NOMO-1 (cell line): ENCODE measurements around the gene PVALEF.
"Not testable (repeated sequence)": the region's sequence is repeated elsewhere in the genome, so short reads cannot be mapped to it uniquely, and the experiment has no call there.

Source experiments
- DNase-seq, 2 experiments: peaks; one replicate each; lab custom pipeline; 2025; ENCODE audit not compliant: unreplicated experiment in 2 of 2; lab: John Stamatoyannopoulos, UW

The PVALEF gene

DNA sequence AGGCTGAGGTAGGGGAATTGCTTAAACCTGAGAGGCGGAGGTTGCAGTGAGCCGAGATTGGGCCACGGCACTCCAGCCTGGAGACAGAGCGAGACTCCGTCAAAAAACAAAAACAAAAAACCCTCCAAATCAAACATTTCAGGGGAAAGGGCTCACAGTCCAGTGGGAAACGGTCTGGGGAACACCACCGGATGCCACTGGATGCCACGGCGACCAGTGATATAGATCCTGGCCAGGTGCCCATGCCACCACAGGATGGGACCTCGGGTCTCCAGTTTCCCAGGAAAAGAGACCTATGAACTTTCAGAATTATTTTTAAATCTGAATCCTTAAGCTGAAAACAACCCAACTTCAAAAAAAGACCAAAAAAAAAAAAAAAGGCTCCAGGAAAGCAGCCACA, 45.2 kb downstream of the PVALEF start:
- DNase-seq, result no peak

DNA sequence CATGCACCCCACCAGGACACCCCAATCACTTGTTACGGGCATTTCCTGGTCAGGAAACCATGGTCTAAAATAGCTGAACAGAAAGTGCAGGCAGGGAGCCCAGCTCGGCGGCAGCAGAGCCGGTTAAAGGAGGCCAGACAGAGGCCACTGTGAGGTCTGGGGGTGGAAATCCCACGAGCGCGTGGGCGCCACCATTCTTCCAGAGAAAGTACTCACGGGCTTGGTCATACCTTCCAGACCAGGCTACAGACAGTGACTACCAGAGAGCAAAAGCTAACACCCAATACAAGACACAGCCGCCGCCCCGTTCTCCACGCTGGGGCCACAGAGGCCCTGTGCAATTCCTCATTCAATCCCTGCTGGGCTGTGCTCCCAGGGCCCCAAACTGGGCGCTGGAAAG, 45.6 kb downstream of the PVALEF start:
- DNase-seq, result no peak

DNA sequence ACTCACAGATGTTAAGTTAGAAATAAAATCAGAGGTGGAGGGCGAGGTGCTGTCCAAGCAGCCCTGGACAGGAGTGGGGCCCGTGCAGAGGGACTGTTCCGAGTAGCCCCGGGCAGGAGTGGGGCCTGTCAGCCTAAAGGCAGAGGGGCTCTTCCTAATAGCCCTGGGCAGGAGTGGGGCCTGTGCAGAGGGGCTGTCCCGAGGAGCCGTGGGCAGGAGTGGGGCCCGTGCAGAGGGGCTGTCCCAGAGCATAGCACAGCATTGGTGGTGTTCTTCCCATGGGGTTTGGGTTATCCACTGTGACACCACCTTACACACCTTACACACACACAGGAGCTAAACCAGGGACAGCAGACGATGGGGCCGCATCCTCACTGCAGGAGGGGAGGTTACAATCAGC, 47.1 kb downstream of the PVALEF start:
- no peak for DNase-seq

DNA sequence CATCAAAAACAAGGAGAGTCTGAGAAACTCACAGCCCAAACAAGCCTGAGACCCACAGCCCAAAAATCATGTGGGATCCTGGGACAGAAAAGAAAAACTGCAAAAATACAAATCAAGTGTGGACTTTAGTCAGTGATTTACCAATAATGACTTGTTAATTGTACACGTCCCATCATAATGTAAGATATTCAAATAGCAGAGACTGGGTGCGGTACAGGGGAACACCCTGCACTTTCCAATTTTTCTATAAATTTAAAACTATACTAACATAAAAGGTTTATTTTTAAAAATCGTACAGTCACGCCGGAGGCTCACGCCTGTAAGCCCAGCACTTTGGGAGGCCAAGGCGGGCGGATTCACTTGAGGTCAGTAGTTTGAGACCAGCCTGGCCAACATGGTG, 48.7 kb downstream of the PVALEF start:
- DNase-seq, result no peak

DNA sequence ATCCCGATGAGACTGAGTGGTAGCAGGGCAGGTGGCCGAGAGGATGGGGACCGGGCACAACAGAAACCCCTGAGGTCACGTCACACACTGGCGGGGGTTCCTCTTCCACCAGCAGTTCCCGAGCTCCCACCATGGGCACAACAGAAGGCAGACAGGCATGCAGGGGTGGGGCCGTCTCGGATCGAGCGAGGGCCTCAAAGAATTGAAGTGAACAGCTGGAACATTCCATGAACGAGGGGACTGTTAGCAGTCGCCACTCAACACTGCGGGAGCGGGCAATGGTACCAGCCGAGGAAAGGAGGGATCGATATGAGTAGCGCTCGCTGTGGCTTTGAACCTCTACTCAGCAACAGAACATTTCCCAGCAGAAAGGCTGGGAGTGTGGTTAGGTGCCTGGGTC, 52.2 kb downstream of the PVALEF start:
- DNase-seq, result no peak

DNA sequence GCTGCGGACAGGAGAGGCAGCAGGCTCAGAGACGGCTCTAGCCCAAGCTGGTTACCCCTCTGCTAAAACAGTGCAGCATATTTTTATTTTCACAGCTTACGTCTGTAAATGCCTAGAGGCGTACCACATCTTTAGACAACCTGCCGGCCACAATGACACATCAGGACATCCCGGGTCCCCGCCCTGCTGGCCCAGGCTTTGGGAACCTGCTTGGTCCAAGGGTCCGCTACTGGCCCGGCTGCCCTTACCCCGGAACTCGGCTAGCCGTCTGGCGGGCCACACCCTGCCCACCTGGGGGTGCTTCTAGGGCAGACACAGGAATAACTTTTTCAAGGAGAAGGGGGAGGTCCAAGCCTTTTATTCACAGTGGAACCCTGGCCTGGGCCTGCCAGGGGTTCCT, 53.2 kb downstream of the PVALEF start:
- DNase-seq, result no peak

DNA sequence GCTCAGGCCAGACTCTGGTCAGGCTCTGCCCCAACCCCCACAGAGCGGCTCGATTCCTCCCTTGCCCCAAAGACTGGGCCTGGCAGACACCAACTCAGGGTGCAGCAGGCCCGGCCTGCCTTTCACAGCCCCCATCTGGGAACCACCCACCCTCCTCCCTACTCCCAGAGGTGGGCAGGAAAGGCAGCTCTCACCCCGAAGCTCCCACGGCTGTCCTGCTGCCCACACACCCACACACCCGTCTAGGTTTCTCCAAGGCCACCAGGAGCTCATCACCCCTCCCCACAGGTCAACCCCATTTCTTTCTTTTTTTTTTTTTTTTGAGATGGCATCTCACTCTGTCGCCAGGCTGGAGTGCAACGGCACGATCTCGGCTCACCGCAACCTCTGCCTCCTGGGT, 53.7 kb downstream of the PVALEF start:
- DNase-seq, result no peak

DNA sequence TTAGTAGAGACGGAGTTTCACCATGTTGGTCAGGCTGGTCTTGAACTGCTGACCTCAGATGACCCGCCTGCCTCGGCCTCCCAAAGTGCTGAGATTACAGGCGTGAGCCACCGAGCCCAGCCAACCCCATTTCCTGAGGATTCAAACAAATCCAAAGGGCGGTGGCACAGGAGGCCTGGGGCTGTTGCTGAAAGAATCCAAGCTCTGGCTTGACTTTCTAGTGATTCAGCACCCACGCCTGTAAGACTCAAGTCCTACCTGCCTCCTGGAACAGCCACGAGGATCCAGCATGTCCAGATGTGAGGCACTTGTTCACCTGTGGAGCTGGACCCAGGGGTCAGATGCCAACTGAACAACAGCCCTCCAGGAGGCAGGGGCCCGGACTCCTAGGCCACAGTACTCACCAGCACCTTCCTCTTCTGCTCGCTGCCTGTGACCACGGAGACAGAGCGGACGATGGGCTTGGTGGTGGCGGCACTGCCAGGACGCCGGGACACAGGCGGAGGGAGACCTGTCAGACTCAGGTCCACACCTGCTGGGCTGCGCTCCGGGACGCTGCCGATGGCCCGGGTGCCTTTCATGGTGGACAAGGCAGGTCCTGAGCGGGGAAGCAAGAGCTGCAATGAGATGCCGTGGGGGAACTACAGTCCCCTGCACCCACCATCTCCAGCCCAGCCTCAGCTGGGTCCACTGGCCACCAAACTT, 54.3 kb downstream of the PVALEF start:
- no peak for DNase-seq

DNA sequence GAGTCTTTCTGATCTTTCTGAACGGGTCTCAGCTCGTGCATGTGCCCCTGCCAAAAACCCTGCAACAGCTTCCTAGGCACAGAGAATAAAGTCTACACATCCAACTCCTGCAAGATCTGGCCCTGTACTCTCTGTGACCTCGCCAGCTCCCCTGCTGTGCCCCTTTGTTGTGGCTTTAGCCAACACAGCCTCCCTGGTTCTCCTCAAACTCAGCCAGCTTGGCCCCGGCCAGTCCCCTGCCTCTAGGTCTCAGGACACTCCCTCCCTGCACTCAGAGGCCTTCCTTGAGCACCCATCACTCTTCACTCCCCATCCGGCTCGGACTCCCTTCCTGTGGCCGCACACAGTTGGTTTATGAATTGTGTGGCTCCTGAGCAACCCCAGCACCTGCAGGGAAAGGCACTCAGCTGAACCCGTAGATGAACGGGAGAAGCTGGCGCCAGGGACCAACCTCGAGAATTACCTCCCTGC, 56.1 kb downstream of the PVALEF start:
- DNase-seq, result no peak

DNA sequence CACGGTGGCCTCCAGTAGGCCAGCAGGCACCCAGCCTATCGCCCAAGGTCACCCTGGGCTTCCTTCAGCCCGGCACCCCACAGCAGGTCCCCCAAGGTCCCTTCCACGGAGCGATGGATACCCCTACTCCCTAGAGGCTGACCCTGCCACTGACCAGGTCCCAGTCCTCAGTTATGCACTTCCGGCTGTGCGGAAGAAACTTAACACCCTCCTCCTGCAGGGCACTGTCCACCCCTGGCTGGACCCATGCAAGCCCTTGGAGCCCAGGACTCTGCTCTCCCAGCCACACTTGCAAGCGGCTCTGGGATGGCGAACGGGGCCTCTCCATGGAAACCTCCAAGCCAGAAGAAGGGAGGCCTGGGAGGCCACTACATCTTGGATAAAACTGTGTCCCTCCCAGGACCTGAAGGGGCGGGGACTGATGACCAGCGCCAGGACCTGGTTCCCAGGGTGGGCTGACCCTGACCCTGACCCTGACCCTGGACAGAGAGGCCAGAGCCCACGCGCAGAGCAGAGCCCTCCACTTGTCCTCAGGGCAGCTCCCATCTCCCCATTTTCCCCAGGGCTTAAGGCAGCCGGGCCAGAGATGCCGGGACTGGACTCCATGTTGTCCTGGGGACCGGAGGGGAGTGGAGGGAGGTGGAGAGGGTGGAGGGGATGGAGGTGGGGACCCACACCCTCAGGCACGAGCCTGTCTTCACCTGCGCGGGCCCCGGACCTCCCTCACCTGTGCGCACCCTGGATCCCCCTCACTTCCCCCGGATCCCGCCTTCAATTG, 56.7 kb downstream of the PVALEF start:
- DNase-seq, result no peak

DNA sequence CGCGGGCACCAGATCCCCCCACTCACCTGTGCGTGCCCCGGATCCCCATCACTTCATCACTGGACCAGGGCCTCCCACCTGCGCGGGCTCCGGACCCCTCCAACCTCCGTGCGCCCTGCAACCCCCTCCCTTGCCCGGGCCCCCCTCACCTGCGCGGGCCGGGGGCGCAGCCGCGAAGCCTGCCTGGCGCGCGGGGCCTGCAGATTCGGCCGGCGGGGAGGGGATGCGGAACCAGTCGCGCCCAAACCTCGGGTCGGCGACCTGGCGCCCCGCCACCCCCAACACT, 57.3 kb downstream of the PVALEF start:
- DNase-seq, result no peak

DNA sequence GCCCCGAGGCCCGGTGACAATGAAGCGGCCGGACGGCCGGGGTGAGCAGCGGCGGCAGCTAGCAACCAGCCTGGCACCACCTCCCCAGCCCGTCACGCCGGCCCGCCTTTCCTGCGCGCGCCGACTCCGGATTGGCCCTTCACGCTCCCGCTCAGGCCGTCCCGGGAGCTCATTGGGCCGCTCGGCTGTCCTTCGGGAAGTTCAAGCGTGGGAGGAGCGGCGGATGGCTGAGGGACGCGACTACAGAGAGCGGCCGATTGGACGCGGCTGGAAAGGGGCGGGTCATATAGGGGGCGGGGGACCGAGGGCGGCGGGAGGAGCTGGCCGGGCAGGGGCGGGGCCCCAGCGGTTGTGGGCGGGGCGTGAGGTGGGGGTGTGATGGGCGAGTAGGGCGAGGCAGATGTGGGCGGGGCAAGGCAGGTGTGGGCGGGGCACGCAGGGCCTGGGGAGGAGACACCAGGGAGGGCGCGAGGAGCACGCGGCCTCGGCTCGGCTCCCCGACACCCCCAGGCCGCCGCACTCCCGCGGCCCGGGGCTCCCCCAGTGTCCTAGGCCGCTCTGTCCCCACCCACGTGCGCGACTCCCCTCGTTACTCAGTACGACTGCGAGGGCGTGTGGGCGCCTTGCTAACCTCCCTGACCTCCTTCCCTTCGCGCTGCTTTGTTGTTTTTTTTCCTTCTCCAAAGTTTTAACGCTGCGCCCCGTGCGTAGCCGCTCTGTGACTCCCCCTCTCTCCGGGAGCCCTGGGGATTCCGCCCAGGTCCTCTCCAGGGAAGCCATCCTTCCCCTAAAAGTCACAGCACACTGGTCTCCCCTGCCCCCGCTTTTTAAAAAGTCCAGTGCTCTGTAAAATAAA, 57.8 kb downstream of the PVALEF start, which contains the start of gene CEP131:
Gene CEP131, minus strand, starts transcription at position 60 of the 856 bp plus-strand sequence. CDS start 2,909 bp downstream, outside the sequence.
- DNase-seq, result peak; percentile 99

DNA sequence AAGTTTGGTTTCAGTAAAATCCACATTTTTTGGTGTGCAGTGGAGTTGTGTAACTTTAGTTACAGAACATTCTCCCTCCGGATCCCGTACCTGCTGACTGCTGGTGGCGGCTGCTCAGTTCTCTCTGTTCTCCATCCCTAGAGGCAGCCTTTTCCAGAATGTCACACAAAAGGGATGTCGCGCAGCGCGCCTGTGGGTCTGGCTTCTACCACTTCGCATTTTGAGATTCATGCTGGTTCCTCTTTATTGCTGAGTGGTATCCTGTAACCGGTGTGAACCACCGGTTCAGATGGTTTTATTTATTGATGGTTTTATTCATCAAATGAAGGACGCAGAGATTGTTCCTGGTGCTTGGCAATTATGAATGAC, 58.4 kb downstream of the PVALEF start:
- peak; percentile 43 to 85 for DNase-seq

DNA sequence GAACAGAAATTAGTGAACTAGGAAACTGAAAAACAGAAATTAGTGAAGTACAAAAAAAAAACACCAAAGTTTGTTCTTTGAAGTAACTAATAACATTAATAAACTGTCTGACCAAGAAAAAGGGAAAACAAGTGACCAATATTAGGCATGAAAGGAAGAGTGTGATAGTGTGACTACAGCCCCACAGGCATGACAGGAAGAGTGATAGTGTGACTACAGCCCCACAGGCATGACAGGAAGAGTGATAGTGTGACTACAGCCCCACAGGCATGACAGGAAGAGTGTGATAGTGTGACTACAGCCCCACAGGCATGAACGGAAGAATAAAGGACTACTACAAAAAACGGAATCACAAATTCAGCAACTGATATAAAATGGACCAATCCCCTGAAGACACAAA, 62.3 kb downstream of the PVALEF start:
- not testable (repeated sequence) for DNase-seq

DNA sequence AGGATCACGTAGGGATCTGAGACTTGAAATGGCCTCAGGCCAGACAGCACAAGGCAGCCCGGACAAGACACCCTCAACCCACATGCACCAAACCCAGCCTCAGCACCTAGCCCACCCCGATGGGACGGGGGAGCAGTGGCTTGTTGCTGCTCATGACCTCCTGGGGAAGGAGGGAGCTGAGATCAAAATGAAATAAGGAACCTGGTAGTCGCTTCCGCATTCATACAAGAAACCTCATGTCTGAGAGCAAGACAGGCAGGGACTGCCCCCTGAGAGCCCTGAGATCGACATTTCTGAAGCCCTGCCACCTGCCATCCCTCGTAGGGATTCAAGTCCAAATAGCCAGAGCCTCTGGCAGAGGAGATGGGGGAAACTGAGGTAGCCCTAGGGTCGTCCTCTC, 63.1 kb downstream of the PVALEF start:
- DNase-seq, result peak; percentile 30 to 87

DNA sequence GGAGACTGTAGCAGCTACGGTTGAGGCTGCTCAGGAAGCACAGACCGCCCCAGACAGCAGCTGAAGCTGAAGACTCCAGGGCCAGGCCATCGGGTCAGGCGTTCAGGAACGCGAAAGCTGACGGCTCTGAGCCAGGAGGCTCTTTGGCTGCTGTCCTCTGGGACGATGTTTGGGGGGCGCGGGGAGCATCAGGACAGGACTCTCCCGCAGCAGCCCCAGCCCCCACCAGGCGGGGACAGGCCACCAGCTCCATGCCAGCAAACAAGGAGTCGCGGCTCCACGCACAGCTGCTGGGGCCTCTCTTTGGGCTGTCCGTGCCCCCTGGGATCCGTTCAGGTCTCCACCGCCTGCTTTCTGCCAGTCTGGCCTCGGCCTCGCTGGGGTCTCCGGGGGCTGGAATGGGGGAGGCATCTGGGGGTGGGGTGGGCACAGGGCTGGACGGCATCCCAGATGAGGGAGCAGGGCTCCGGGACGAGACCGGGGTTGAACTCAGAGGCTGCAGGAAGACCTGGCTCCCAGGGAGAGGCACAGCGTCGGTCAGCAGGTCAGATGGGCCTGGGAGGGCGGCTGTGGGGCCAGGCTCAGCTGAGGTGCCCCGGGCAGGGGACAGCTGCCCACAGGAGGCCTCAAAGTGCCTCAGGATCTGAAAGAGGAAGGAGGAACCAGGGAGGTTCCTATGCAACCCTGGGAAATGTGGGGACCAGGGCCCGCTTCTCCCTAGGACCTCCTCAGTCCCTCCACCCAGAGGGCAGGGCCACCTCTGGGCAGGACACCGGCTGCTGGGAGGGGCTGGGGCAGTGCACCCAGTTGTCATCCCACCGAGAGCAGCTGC, 63.7 kb downstream of the PVALEF start:
- DNase-seq, result no peak

DNA sequence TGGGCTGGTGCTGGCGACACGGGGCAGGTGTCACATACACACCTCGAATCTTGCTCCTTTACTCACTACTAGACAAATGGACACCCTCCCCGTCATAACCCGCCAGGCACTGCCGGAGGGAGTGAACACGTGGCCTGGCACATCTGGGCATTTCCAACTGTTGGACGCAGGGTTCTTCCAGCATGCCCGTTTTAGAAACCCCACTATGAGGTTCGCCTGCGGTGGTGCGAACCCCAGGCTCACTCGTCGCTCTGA, 64.3 kb downstream of the PVALEF start:
- DNase-seq, result no peak

DNA sequence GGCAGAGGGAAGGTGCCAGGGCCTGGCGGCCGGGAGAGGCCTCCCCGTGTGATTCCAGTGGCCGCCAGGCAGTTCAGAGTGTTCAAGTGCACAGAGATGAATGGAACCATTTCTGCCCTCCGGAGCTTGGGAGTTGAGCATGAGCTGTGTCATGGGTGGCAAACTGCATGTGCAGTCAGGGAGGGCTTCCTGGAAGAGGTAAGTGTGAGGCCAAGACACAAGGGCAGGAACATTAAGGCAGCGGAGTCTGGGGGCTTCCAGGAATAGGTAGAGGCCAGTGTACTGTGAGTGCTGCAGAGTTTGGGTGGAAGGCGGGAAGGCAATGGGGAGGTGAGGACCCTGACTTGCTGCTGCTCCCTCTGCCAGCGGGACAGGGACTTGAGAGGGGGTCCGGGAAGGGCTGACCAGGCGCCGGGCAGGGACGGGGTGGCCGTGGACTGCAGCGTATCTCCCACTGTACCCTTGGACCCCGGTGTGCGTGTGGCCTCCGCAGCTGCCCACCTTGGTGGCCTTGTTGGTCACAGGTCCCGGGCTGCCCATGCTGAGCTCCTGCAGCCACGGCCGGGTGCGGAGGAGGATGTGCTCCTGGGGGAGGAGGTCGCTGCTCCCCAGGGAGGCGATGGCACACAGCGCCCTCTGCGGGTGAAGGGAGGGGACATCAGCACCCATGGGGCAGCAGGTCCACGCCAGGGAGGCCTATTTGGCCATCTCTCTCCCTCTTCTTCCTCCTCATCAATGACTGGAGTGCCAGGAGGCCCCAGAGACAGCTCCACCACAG, 64.9 kb downstream of the PVALEF start:
- no peak for DNase-seq

DNA sequence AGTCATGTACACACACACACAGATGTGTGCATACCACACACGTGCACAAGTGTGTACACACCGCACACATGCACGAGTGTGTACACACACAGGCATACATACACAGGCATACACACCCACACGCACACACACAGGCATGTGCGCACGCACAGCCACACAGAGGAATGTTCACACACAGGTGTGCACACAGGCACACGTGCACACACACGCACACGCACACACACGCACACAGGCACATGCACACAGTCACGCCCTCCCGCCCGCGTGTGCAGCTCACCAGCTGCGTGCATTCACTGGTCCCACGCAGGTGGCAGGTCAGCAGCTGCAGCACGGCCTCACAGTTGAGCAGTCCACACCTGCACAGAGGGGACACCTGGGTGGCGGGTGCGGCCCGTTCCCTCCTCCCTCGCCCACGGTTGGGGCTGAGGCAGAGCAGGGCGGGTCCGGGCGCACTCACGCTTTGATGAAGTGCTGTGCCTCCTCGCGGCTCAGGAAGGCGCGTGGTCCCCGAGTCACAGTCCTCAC, 65.9 kb downstream of the PVALEF start:
- no peak for DNase-seq
